HFFc6 (cell line): ENCODE results near the gene RPS14. TPM values are rescaled to one million over a fixed set of nuclear protein-coding genes. Genes with fewer than 3 reads are reported as not detected.

Experiments used
- DNase-seq: peaks from one replicate; pipeline ENCODE4 v3.0.0-alpha.2; 2018
- H3K27ac Mint-ChIP-seq: 2 replicates; pipeline ENCODE4 v1.8.0; 2020; ENCODE audit warnings: mild to moderate bottlenecking, mixed read lengths
- H3K27me3 Mint-ChIP-seq: 2 replicates; pipeline ENCODE4 v1.8.0; 2021; ENCODE audit warnings: mild to moderate bottlenecking, moderate library complexity, mixed read lengths; ENCODE audit not compliant: insufficient read depth
- H3K36me3 Mint-ChIP-seq: 2 replicates; pipeline ENCODE4 v1.8.0; 2021; ENCODE audit warnings: low read depth, mixed read lengths
- H3K4me1 Mint-ChIP-seq: 2 replicates; pipeline ENCODE4 v1.8.0; 2020; ENCODE audit warnings: low read depth, mixed read lengths
- H3K4me3 Mint-ChIP-seq: 2 replicates; pipeline ENCODE4 v1.8.0; 2020; ENCODE audit warnings: mild to moderate bottlenecking, moderate library complexity, mixed read lengths
- H3K9me3 Mint-ChIP-seq: 2 replicates; pipeline ENCODE4 v1.8.0; 2020; ENCODE audit warnings: mild to moderate bottlenecking, mixed read lengths
- CTCF ChIP-seq: fragments of 200-600 bp; sonication (generic); IDR thresholded peaks from 2 replicates; pipeline ENCODE4 v1.5.0; 2021; ENCODE audit warnings: antibody characterized with exemption, mild to moderate bottlenecking
- long read RNA-seq: library from polyadenylated mRNA; unstranded; transcript quantifications from one replicate; pipeline ENCODE4 v2.0.0, GENCODE V29; 2019
- total RNA-seq, 6 experiments: library from RNA; stranded (reverse); fragmentation: NEBNext Ultra II Directional; extraction: Animal tissue kit (Norgen Biotek cat#: 25700); gene quantifications; 2 replicates in 1 of 6; 3 replicates in 5 of 6; pipeline ENCODE4 v1.2.3, GENCODE V29; 2021

RPS14 gene
- total RNA-seq = 1,000 to 10,000 TPM; 1,658 to 2,163 (median 1,911) TPM
- long read RNA-seq, transcript RPS14-202 (5 exons, 2,314 nt) = minor isoform, 16 of 1,604 reads
- long read RNA-seq, transcript RPS14-203 (5 exons, 569 nt) = major isoform, 1,350 of 1,604 reads
- long read RNA-seq, transcript RPS14-201 (5 exons, 712 nt) = minor isoform, 36 of 1,604 reads
- long read RNA-seq, partial matches to known transcripts = 173 of 1,604 reads
- long read RNA-seq, other reads (novel, unspliced or antisense) = 25 of 1,604 reads

GRCh38 chr5:150449517-150450339 lies at the start of gene RPS14:
TSS of gene RPS14 (minus strand) at chr5:150449739. CDS start at chr5:150447733, 2,006 bp downstream.
- peak within 1 kb of the TSS; percentile 99 for H3K27ac Mint-ChIP-seq
- H3K4me3 Mint-ChIP-seq = peak within 1 kb of the TSS; percentile 96
- H3K9me3 Mint-ChIP-seq = no peaks in the 10 kb centered on the region
- H3K27me3 Mint-ChIP-seq = peaks cover 4% of the 10 kb centered on the region
- peaks cover 44% of the 10 kb centered on the region for H3K36me3 Mint-ChIP-seq
- peak; percentile 84 for DNase-seq
- TF ChIP-seq CTCF = peak; percentile 95
- peaks cover 35% of the 10 kb centered on the region for H3K4me1 Mint-ChIP-seq

GRCh38 chr5:150498971-150499370 lies 49.4 kb upstream of the RPS14 start:
- DNase-seq = no peak
- TF ChIP-seq CTCF = no peak
- peaks cover 24% of the 10 kb centered on the region for H3K36me3 Mint-ChIP-seq
- H3K27ac Mint-ChIP-seq = peak overlapping the region; percentile 96
- H3K9me3 Mint-ChIP-seq = no peaks in the 10 kb centered on the region
- peaks cover 7% of the 10 kb centered on the region for H3K27me3 Mint-ChIP-seq
- H3K4me3 Mint-ChIP-seq = peak overlapping the region; percentile 81
- peaks cover 79% of the 10 kb centered on the region for H3K4me1 Mint-ChIP-seq

- Mint-ChIP-seq H3K27ac (peak overlapping the region; percentile 96), H3K9me3 (no peaks in the 10 kb centered on the region), H3K27me3 (peaks cover 9% of the 10 kb centered on the region), H3K4me1 (peaks cover 78% of the 10 kb centered on the region), H3K36me3 (peaks cover 24% of the 10 kb centered on the region), H3K4me3 (peak overlapping the region; percentile 81)
- no peak for TF ChIP-seq CTCF
- DNase-seq = no peak
These were observed 49.0 kb upstream of the RPS14 start for GRCh38 chr5:150498501-150498900.

GRCh38 chr5:150497989-150498317 lies 48.4 kb upstream of the RPS14 start:
- H3K36me3 Mint-ChIP-seq = peaks cover 24% of the 10 kb centered on the region
- H3K27ac Mint-ChIP-seq = peak overlapping the region; percentile 96
- TF ChIP-seq CTCF = no peak
- peaks cover 82% of the 10 kb centered on the region for H3K4me1 Mint-ChIP-seq
- peaks cover 10% of the 10 kb centered on the region for H3K27me3 Mint-ChIP-seq
- peak overlapping the region; percentile 81 for H3K4me3 Mint-ChIP-seq
- no peak for DNase-seq
- no peaks in the 10 kb centered on the region for H3K9me3 Mint-ChIP-seq

- peak overlapping the region; percentile 81 for H3K4me3 Mint-ChIP-seq
- no peak; the same call in 1 of the 2 replicates for TF ChIP-seq CTCF
- H3K27me3 Mint-ChIP-seq = peaks cover 11% of the 10 kb centered on the region
- peaks cover 24% of the 10 kb centered on the region for H3K36me3 Mint-ChIP-seq
- DNase-seq = peak; percentile 89
- H3K4me1 Mint-ChIP-seq = peaks cover 84% of the 10 kb centered on the region
- H3K9me3 Mint-ChIP-seq = no peaks in the 10 kb centered on the region
- H3K27ac Mint-ChIP-seq = peak overlapping the region; percentile 96
These were observed 47.9 kb upstream of the RPS14 start for GRCh38 chr5:150497274-150497988.
